AG09309 (cell line): ENCODE results near the gene ICAM3.

ENCODE experiments used
- DNase-seq: peaks from one replicate; pipeline ENCODE4 v3.0.0-alpha.2; 2010; ENCODE audit warnings: low read depth
- H3K4me3 ChIP-seq: 2 replicates; pipeline ENCODE4 v1.5.1; 2011; ENCODE audit warnings: mild to moderate bottlenecking, low read depth, low read length, moderate library complexity; ENCODE audit not compliant: control insufficient read depth
- CTCF ChIP-seq: IDR thresholded peaks from 2 replicates; pipeline ENCODE4 v1.5.1; 2011; ENCODE audit warnings: mild to moderate bottlenecking, low read depth, low read length, inconsistent platforms; ENCODE audit not compliant: insufficient read depth, control insufficient read depth; ENCODE audit errors: missing control alignments

The ICAM3 gene

GRCh38 chr19:10335352-10335985 lies 4.0 kb downstream of the ICAM3 start:
- peak overlapping the region; percentile 86; the same call in 1 of the 2 replicates for H3K4me3 ChIP-seq
- TF ChIP-seq CTCF: no peak
- DNase-seq: no peak

- DNase-seq: peak; percentile 76
- peak overlapping the region; percentile 86 for H3K4me3 ChIP-seq
- peak; percentile 15 for TF ChIP-seq CTCF
Observed at GRCh38 chr19:10334588-10335351, 4.7 kb downstream of the ICAM3 start.

GRCh38 chr19:10333758-10334587 lies 5.5 kb downstream of the ICAM3 start:
- TF ChIP-seq CTCF: no peak
- H3K4me3 ChIP-seq: peak overlapping the region; percentile 86
- no peak for DNase-seq

- H3K4me3 ChIP-seq: peak within 1 kb of the TSS; percentile 86
- no peak for TF ChIP-seq CTCF
- DNase-seq: peak; percentile 86
Observed at GRCh38 chr19:10332965-10333757, 6.3 kb downstream of the ICAM3 start, which contains the start of gene RAVER1. Gene RAVER1, minus strand, starts transcription at chr19:10333529. Its CDS starts 22 bp downstream, at chr19:10333507.

- TF ChIP-seq CTCF: peak; percentile 24
- peak overlapping the region; percentile 86 for H3K4me3 ChIP-seq
- DNase-seq: no peak
Observed at GRCh38 chr19:10332158-10332964, 7.1 kb downstream of the ICAM3 start.

GRCh38 chr19:10329555-10329954 lies 9.9 kb downstream of the ICAM3 start:
- DNase-seq: no peak
- no peak overlapping the region for H3K4me3 ChIP-seq
- no peak for TF ChIP-seq CTCF
